HEK293T (cell line): ENCODE data around the gene TSPAN18.

Source experiments
- LEF1 ChIP-seq: fragments of 450-650 bp; IDR thresholded peaks from 2 replicates; pipeline ENCODE4 v1.6.1; 2017; ENCODE audit warnings: mild to moderate bottlenecking, borderline replicate concordance
- TARDBP ChIP-seq: fragments of 450-650 bp; IDR thresholded peaks from 2 replicates; pipeline ENCODE4 v1.6.1; 2016

- TF ChIP-seq TARDBP = no peak
- no peak for TF ChIP-seq LEF1
These were observed 40.2 kb downstream of the TSPAN18 start for GRCh38 chr11:44766972-44767278.
